ENCODE results near the gene LYPD1.

GRCh38 chr2:132623096-132623839 lies 46.7 kb downstream of the LYPD1 start:
- TF ChIP-seq CTCF (IDR thresholded peaks at IDR 0.05) = no peak
- TF ChIP-seq POLR2A (IDR thresholded peaks at IDR 0.05) = no peak

All from right lobe of liver (tissue), 4 donors.